LNCaP clone FGC (cell line): ENCODE measurements around the gene SEC23A.
A peak's percentile ranks its signal among the peaks of the same experiment; 100 is the strongest.
"Not testable (repeated sequence)": the region's sequence is repeated elsewhere in the genome, so short reads cannot be mapped to it uniquely, and the experiment has no call there.

Source experiments
- DNase-seq: peaks from one replicate; pipeline ENCODE4 v3.0.0-alpha.2; 2011; ENCODE audit warnings: low read depth
- H3K4me3 ChIP-seq: 2 replicates; pipeline ENCODE4 v1.5.1; 2011; ENCODE audit warnings: mild to moderate bottlenecking, low read depth, low read length, control low read depth
- CTCF ChIP-seq: IDR thresholded peaks from 2 replicates; pipeline ENCODE4 v1.5.1; 2012; ENCODE audit warnings: mild to moderate bottlenecking; ENCODE audit not compliant: control insufficient read depth, insufficient read depth; ENCODE audit errors: extremely low read depth

The SEC23A gene

DNA sequence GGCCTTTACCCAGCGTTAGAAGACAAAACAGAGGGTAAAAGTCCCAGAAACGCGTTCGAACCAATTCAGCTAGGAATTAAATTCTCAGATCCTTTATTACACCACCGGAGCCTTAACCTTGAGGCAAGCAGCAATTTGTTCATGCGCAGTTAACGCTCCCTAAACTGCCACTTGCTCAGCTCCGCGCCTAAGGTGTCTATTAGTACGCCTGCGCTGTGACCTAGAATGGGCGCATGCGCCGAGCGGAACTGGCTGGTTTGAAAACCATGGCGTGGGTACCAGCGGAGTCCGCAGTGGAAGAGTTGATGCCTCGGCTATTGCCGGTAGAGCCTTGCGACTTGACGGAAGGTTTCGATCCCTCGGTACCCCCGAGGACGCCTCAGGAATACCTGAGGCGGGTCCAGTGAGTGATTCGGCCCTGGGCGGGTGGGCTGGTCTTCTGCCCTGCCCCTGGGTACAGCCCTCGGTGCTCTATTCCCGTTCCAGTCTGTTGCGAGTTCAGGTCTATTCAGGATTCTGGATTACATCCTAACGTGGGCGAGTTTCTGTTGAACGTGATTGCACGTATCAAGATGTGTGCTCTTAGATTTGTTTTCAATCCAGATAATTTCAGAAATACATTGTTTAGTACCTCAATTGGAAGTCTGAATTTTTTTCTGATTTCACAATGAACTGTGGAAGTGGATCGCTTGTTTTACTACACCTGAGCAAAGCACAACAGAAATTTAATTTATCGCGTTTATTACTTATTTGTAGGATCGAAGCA is 11.2 kb upstream of the SEC23A start, which contains the start of gene GEMIN2:
TSS of gene GEMIN2 (plus strand) at position 251 of the 766 bp plus-strand sequence. CDS start at position 267, 16 bp downstream.
- peak within 1 kb of the TSS; percentile 93 for H3K4me3 ChIP-seq
- peak; percentile 90 for DNase-seq
- TF ChIP-seq CTCF, result no peak

GRCh38 chr14:39113685-39114072 is 10.6 kb upstream of the SEC23A start:
- DNase-seq, result no peak
- peak overlapping the region; percentile 93 for H3K4me3 ChIP-seq
- no peak for TF ChIP-seq CTCF

GRCh38 chr14:39109893-39110715 is 7.1 kb upstream of the SEC23A start:
- H3K4me3 ChIP-seq, result no peak overlapping the region
- no peak for TF ChIP-seq CTCF
- no peak for DNase-seq

- no peak for TF ChIP-seq CTCF
- no peak for DNase-seq
- no peak overlapping the region for H3K4me3 ChIP-seq
These were observed 5.8 kb upstream of the SEC23A start for GRCh38 chr14:39108791-39109190.

DNA sequence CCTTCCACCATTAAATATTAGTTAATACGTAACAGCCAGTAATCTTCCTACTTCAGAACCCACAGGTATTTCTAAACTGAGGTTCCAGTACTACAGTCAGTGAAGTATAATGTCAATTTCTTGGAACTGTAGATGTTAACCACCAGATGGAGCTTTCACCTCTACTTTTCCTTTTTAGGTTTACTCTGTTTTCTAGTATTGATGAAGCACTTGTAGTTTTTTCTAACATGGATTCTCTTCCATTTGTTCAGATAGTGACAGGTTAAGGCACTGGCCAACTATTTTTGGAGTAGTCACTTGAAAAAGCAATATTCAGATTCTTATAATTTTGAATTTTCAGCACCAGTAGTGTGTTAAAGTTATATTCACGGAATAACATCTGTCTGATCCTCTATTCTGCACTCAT is 4.6 kb upstream of the SEC23A start:
- no peak for DNase-seq

GRCh38 chr14:39104078-39104801 is 1.2 kb upstream of the SEC23A start:
- DNase-seq, result not testable (repeated sequence)
- H3K4me3 ChIP-seq, result peak overlapping the region; percentile 74

More for the DNA sequence above, 4.6 kb upstream of the SEC23A start:
- peak; percentile 56 for TF ChIP-seq CTCF
- no peak overlapping the region for H3K4me3 ChIP-seq

GRCh38 chr14:39102265-39102968 is 618 bp downstream of the SEC23A start:
- DNase-seq, result no peak
- no peak for TF ChIP-seq CTCF
- peak overlapping the region; percentile 74 for H3K4me3 ChIP-seq
